Calu3 (cell line): ENCODE results near the gene UAP1L1. TPM values are rescaled to one million over a fixed set of nuclear protein-coding genes. Genes with fewer than 3 reads are reported as not detected.
A peak's percentile ranks its signal among the peaks of the same experiment; 100 is the strongest.

Experiments used
- BruUV-seq: library from RNA; stranded (reverse); fragments of 400-500 nt; replicated peaks from 2 replicates; lab custom pipeline; 2021; lab: Mats Ljungman, UMichigan
- CTCF ChIA-PET: fragments of 300-600 bp; sonication (Branson Sonifier 250); formaldehyde crosslinking; loops from one replicate; lab custom pipeline; 2022; ENCODE audit warnings: antibody characterized with exemption; lab: Charles Lee
- DNase-seq: peaks from one replicate; pipeline ENCODE4 v3.0.0; 2022
- H3K27ac Mint-ChIP-seq: one replicate; pipeline ENCODE4 v1.8.0; 2022; ENCODE audit warnings: mixed read lengths; ENCODE audit not compliant: unreplicated experiment
- H3K27me3 Mint-ChIP-seq: one replicate; pipeline ENCODE4 v1.8.0; 2022; ENCODE audit warnings: mixed read lengths; ENCODE audit not compliant: unreplicated experiment
- H3K36me3 Mint-ChIP-seq: one replicate; pipeline ENCODE4 v1.8.0; 2022; ENCODE audit warnings: mild to moderate bottlenecking, moderate library complexity, mixed read lengths; ENCODE audit not compliant: insufficient read depth, unreplicated experiment
- H3K4me1 Mint-ChIP-seq: one replicate; pipeline ENCODE4 v1.8.0; 2022; ENCODE audit warnings: mild to moderate bottlenecking, low read depth, mixed read lengths; ENCODE audit not compliant: unreplicated experiment
- H3K4me3 Mint-ChIP-seq: one replicate; pipeline ENCODE4 v1.8.0; 2022; ENCODE audit warnings: mild to moderate bottlenecking, low read depth, moderate library complexity, mixed read lengths; ENCODE audit not compliant: unreplicated experiment
- H3K9me3 Mint-ChIP-seq: one replicate; pipeline ENCODE4 v1.8.0; 2022; ENCODE audit warnings: low read depth, mixed read lengths; ENCODE audit not compliant: unreplicated experiment
- CTCF ChIP-seq: fragments of 200-600 bp; IDR thresholded peaks from one replicate; pipeline ENCODE4 v1.8.0; 2022; ENCODE audit warnings: antibody characterized with exemption; ENCODE audit not compliant: unreplicated experiment
- intact Hi-C: fragments of 100-400 bp; cut with micrococcal nuclease; formaldehyde crosslinking; loops from one replicate; pipeline ENCODE4 v1.10.0; 2022; ENCODE audit not compliant: unreplicated experiment
- total RNA-seq: library from RNA; stranded (reverse); gene quantifications from 2 replicates; pipeline ENCODE4 v1.2.3, GENCODE V29; 2022

The UAP1L1 gene
- total RNA-seq, 1 experiment from 2014 or later: 9.1 TPM

DNA sequence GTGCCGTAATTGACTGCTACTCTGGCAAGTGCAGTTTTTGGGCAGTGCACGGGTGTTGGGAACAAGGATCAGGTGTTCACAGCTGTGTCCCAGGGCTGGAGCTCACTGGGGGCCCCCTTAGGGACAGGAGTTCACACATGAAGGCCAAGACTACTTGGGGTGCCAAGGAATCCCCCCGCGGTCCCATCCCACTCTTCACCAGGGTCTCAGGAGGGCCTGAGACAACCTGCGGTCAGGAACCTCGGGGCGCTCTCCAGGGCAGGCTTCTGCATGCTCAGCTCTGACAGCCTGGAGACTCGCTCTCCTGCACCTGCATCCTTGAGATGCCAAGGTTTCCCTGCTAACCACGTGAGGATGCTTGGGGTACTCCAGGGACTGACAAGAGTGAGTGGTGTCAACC is 7.2 kb downstream of the UAP1L1 start:
- CTCF ChIA-PET: interaction anchor here (0.6 to 1.2 kb wide), 3 partner anchors 38 to 412 kb away, joined by 3 to 5 read pairs (median 3); no protein-coding TSS in a partner anchor
- no peak overlapping the region for H3K27ac Mint-ChIP-seq
- no TSS peak for BruUV-seq
- H3K9me3 Mint-ChIP-seq: no peaks in the 10 kb centered on the region
- H3K27me3 Mint-ChIP-seq: no peaks in the 10 kb centered on the region
- peaks cover 6% of the 10 kb centered on the region for H3K4me1 Mint-ChIP-seq
- peaks cover 47% of the 10 kb centered on the region for H3K36me3 Mint-ChIP-seq
- intact Hi-C loops: no loop called here
- H3K4me3 Mint-ChIP-seq: no peak overlapping the region
- DNase-seq: no peak
- no peak for TF ChIP-seq CTCF

GRCh38 chr9:137085920-137086530 is 8.7 kb downstream of the UAP1L1 start:
- Mint-ChIP-seq H3K36me3 (peaks cover 49% of the 10 kb centered on the region), H3K4me3 (peak overlapping the region; percentile 79), H3K27ac (peak overlapping the region; percentile 92), H3K4me1 (peaks cover 6% of the 10 kb centered on the region), H3K9me3 (no peaks in the 10 kb centered on the region), H3K27me3 (no peaks in the 10 kb centered on the region)
- intact Hi-C loops: no loop called here
- TSS peak; percentile 84 for BruUV-seq
- DNase-seq: no peak
- CTCF ChIA-PET: interaction anchor here (0.6 to 1.3 kb wide), 8 partner anchors 15 to 753 kb away, joined by 3 to 12 read pairs (median 4); partner anchors contain the start of gene SAPCD2
- no peak for TF ChIP-seq CTCF

- no peak for TF ChIP-seq CTCF
- DNase-seq: peak; percentile 98
- Mint-ChIP-seq H3K4me1 (peaks cover 6% of the 10 kb centered on the region), H3K27me3 (no peaks in the 10 kb centered on the region), H3K9me3 (no peaks in the 10 kb centered on the region), H3K36me3 (peaks cover 49% of the 10 kb centered on the region), H3K27ac (peak within 1 kb of the TSS; percentile 92), H3K4me3 (peak within 1 kb of the TSS; percentile 79)
- CTCF ChIA-PET: interaction anchor here (0.5 to 1.6 kb wide), 8 partner anchors 16 to 425 kb away, joined by 3 to 12 read pairs (median 6); partner anchors contain the start of genes NPDC1 and SAPCD2
- intact Hi-C loops: no loop called here
- BruUV-seq: no TSS peak
Observed at GRCh38 chr9:137086531-137087408, 9.5 kb downstream of the UAP1L1 start, which contains the start of gene MAN1B1. Gene MAN1B1, plus strand, starts transcription at chr9:137086985. Its CDS starts 15 bp downstream, at chr9:137087000.

DNA sequence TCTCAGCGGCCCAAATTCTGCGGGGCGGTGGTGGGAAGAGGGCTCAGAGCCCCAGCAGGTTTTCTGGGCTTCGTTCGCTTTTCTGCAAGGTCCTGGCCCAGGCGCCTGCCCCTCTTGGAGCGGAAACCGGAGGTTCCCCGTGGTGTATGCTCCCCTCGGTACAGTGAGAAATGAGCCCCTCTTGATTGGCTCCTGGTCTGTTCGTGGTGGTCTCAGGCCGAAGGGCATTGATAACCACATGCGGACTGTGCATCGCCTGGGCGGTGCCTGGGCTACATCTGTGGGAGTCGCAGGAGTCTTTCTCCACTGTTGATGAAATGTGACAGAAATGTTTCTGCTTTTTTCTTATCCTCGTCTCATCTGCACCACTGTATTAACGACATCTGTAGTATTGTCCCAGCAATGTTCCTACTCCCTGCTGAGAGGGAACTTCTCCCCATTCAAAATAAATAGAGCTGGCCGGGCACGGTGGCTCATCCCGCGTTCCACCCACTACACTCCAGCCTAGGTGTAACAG is 10.2 kb downstream of the UAP1L1 start:
- TF ChIP-seq CTCF: no peak
- Mint-ChIP-seq H3K27me3 (no peaks in the 10 kb centered on the region), H3K4me3 (peak overlapping the region; percentile 79), H3K36me3 (peaks cover 49% of the 10 kb centered on the region), H3K27ac (no peak overlapping the region), H3K9me3 (no peaks in the 10 kb centered on the region), H3K4me1 (peaks cover 6% of the 10 kb centered on the region)
- BruUV-seq: no TSS peak
- intact Hi-C loops: no loop called here
- no peak for DNase-seq
- CTCF ChIA-PET: interaction anchor here (1.2 to 1.6 kb wide), 2 partner anchors 17 to 41 kb away, joined by 8 to 10 read pairs; partner anchors contain the start of genes NPDC1 and SAPCD2
